ENCODE data around the gene ZNF668. TPM values are rescaled to one million over a fixed set of nuclear protein-coding genes. Genes with fewer than 3 reads are reported as not detected.

Gene ZNF668
- total and polyA plus RNA-seq, 2 of the 13 experiments (the other 11 are each of a cell fraction or from before 2014, with no cell fraction given), result 3.8 to 9.8 TPM

GRCh38 chr16:31032736-31033708 is 41.0 kb downstream of the ZNF668 start, which contains the start of gene STX4 (continued):
- no peak for TF ChIP-seq PLSCR1 (CRISPR knock-in tag; IDR thresholded peaks at IDR 0.05; ENCODE audit: borderline replicate concordance)
- TF ChIP-seq MTA1 (CRISPR knock-in tag; IDR thresholded peaks at IDR 0.05; ENCODE audit: borderline replicate concordance), result no peak; the same call in 1 of the 2 replicates
- TF ChIP-seq TRIM24 (CRISPR knock-in tag; IDR thresholded peaks at IDR 0.05), result no peak
- TF ChIP-seq ZNF280D (CRISPR knock-in tag; IDR thresholded peaks at IDR 0.05), result peak; percentile 58; the same call in 1 of the 2 replicates
- TF ChIP-seq SP4 (CRISPR knock-in tag; IDR thresholded peaks at IDR 0.05), result peak; percentile 88
- peak; percentile 80 for TF ChIP-seq ZNF788 (CRISPR knock-in tag; IDR thresholded peaks at IDR 0.05; ENCODE audit: borderline replicate concordance)
- peak; percentile 88 for TF ChIP-seq DMAP1 (CRISPR knock-in tag; IDR thresholded peaks at IDR 0.05)
- peak; percentile 46; the same call in 1 of the 2 replicates for TF ChIP-seq MTERF4 (CRISPR knock-in tag; IDR thresholded peaks at IDR 0.05)
- TF ChIP-seq MEIS1 (CRISPR knock-in tag; IDR thresholded peaks at IDR 0.05; ENCODE audit: borderline replicate concordance), result no peak; the same call in 1 of the 2 replicates
- TF ChIP-seq FOXK1 (CRISPR knock-in tag; IDR thresholded peaks at IDR 0.05; ENCODE audit: borderline replicate concordance, low read depth), result peak; percentile 82; the same call in 1 of the 2 replicates
- TF ChIP-seq ZNF569 (CRISPR knock-in tag; IDR thresholded peaks at IDR 0.05; ENCODE audit: borderline replicate concordance), result no peak
- TF ChIP-seq ZNF614 (CRISPR knock-in tag; IDR thresholded peaks at IDR 0.05; ENCODE audit: borderline replicate concordance), result peak; percentile 43; the same call in 1 of the 2 replicates
- TF ChIP-seq TFAP4 (IDR thresholded peaks at IDR 0.05; ENCODE audit: borderline replicate concordance, low read depth), result 0 out of 2 replicates have a peak, but pooled peaks have one; percentile 1
- peak; percentile 100 for TF ChIP-seq ZHX1 (CRISPR knock-in tag; IDR thresholded peaks at IDR 0.05; ENCODE audit: low read depth)
- TF ChIP-seq SRY (CRISPR knock-in tag; IDR thresholded peaks at IDR 0.05), result peak; percentile 68; the same call in 1 of the 2 replicates
- peak; percentile 29 for TF ChIP-seq RBM39 (IDR thresholded peaks at IDR 0.05; ENCODE audit: low read depth, low read length, poor library complexity, severe bottlenecking)

All from HepG2 (cell line).